H1 (cell line): ENCODE results near the gene CPEB3. TPM values are rescaled to one million over a fixed set of nuclear protein-coding genes. Genes with fewer than 3 reads are reported as not detected.

Experiments used
- CTCF ChIA-PET: fragments of 300-600 bp; sonication (Branson Sonifier 250); formaldehyde crosslinking; loops from one replicate; lab custom pipeline; 2021; ENCODE audit not compliant: partially characterized antibody; lab: Charles Lee
- POLR2A ChIA-PET: fragments of 300-600 bp; sonication (Branson Sonifier 250); formaldehyde crosslinking; loops from one replicate; lab custom pipeline; 2021; ENCODE audit warnings: inconsistent platforms; ENCODE audit not compliant: partially characterized antibody; lab: Charles Lee
- DNase-seq, 2 experiments: peaks; one replicate each; pipeline versions ENCODE4 v3.0.0 to v3.0.0-alpha.2; 2010 to 2022; ENCODE audit warnings: low spot score in 2 of 2, low read depth in 1 of 2, mixed read lengths in 1 of 2
- FAIRE-seq: peaks from 2 replicates; lab custom pipeline; 2011; peaks lifted over from hg19 to GRCh38; lab: Jason Lieb, UNC
- H2AFZ ChIP-seq: 2 replicates; pipeline ENCODE4 v1.8.1; 2012; ENCODE audit warnings: low read length, inconsistent platforms
- H2AK5ac ChIP-seq: 2 replicates; pipeline ENCODE4 v1.6.1; 2013; ENCODE audit warnings: low read depth, low read length
- H2BK120ac ChIP-seq: replicated peaks from 2 replicates; pipeline ENCODE3; 2013; ENCODE audit warnings: low read depth, low read length, inconsistent platforms
- H2BK12ac ChIP-seq: 2 replicates; pipeline ENCODE4 v1.6.1; 2013; ENCODE audit warnings: low read depth, low read length
- H2BK15ac ChIP-seq: 2 replicates; pipeline ENCODE4 v1.6.1; 2013; ENCODE audit warnings: low read length
- H2BK20ac ChIP-seq: 2 replicates; pipeline ENCODE4 v1.6.1; 2013; ENCODE audit warnings: low read length
- H2BK5ac ChIP-seq: 2 replicates; pipeline ENCODE4 v1.6.1; 2013; ENCODE audit warnings: low read depth, low read length
- H3K14ac ChIP-seq: 2 replicates; pipeline ENCODE4 v1.6.1; 2013; ENCODE audit warnings: inconsistent platforms; ENCODE audit not compliant: insufficient read length
- H3K18ac ChIP-seq: 2 replicates; pipeline ENCODE4 v1.6.1; 2013; ENCODE audit warnings: low read length; ENCODE audit errors: extremely low read depth
- H3K23ac ChIP-seq: 2 replicates; pipeline ENCODE4 v1.6.1; 2013; ENCODE audit warnings: inconsistent platforms; ENCODE audit not compliant: insufficient read length
- H3K23me2 ChIP-seq: 2 replicates; pipeline ENCODE4 v1.6.1; 2013; ENCODE audit warnings: low read depth, low read length
- H3K27ac ChIP-seq: 2 replicates; pipeline ENCODE4 v1.6.1; 2011; ENCODE audit warnings: low read depth, low read length, inconsistent platforms
- H3K27me3 ChIP-seq, 4 experiments: replicated peaks in 1 of 4; 1 replicate in 1 of 4; 2 replicates in 3 of 4; pipeline versions ENCODE4 v1.6.1 to v1.8.1; 2011 to 2013; ENCODE audit warnings: low read length in 3 of 4, mild to moderate bottlenecking in 3 of 4, inconsistent platforms in 2 of 4, mixed read lengths in 2 of 4, moderate library complexity in 1 of 4; ENCODE audit not compliant: control insufficient read depth in 3 of 4, insufficient read depth in 3 of 4; ENCODE audit errors: extremely low read depth in 1 of 4
- H3K36me3 ChIP-seq, 4 experiments: 2 replicates each; pipeline versions ENCODE4 v1.6.1 to v1.8.1; 2011 to 2013; ENCODE audit warnings: mild to moderate bottlenecking in 4 of 4, low read length in 3 of 4, moderate library complexity in 2 of 4, control low read depth in 1 of 4, inconsistent platforms in 1 of 4; ENCODE audit not compliant: insufficient read depth in 4 of 4, control insufficient read depth in 2 of 4
- H3K4ac ChIP-seq: replicated peaks from 2 replicates; pipeline ENCODE3; 2013; ENCODE audit warnings: low read length, low read depth, mixed read lengths, inconsistent platforms; ENCODE audit not compliant: insufficient read length
- H3K4me1 ChIP-seq, 4 experiments: replicated peaks in 1 of 4; 1 replicate in 1 of 4; 2 replicates in 3 of 4; pipeline versions ENCODE4 v1.6.1 to v1.8.1; 2011 to 2013; ENCODE audit warnings: low read length in 3 of 4, inconsistent platforms in 2 of 4, mixed read lengths in 1 of 4; ENCODE audit not compliant: insufficient read depth in 4 of 4, control insufficient read depth in 3 of 4
- H3K4me2 ChIP-seq, 2 experiments: 2 replicates each; pipeline versions ENCODE4 v1.6.1 to v1.8.1; 2011 to 2013; ENCODE audit warnings: low read depth in 2 of 2, low read length in 2 of 2, control low read depth in 1 of 2, inconsistent platforms in 1 of 2, mild to moderate bottlenecking in 1 of 2; ENCODE audit not compliant: insufficient read depth in 1 of 2
- H3K4me3 ChIP-seq, 4 experiments: fragments of 200-600, 300-600 bp in 1 of 4; sonication (generic), shearing (Covaris generic), sonication (Bioruptor Twin) in 1 of 4; 2 replicates each; pipeline versions ENCODE4 v1.5.1 to v1.8.1; 2011 to 2016; ENCODE audit warnings: low read length in 4 of 4, low read depth in 3 of 4, control low read depth in 2 of 4, inconsistent platforms in 2 of 4, mild to moderate bottlenecking in 2 of 4, mixed read lengths in 1 of 4, moderate library complexity in 1 of 4; ENCODE audit not compliant: insufficient read depth in 2 of 4; ENCODE audit errors: extremely low read depth in 1 of 4
- H3K56ac ChIP-seq: replicated peaks from 2 replicates; pipeline ENCODE3; 2013; ENCODE audit warnings: low read depth, mild to moderate bottlenecking, mixed read lengths, low read length, inconsistent platforms; ENCODE audit not compliant: insufficient read length
- H3K79me1 ChIP-seq: 2 replicates; pipeline ENCODE4 v1.6.1; 2013; ENCODE audit warnings: low read depth, low read length, control low read depth
- H3K79me2 ChIP-seq, 2 experiments: 2 replicates each; pipeline versions ENCODE4 v1.6.1 to v1.8.1; 2012 to 2013; ENCODE audit warnings: low read length in 2 of 2, mild to moderate bottlenecking in 2 of 2, inconsistent platforms in 1 of 2; ENCODE audit not compliant: insufficient read depth in 2 of 2, control insufficient read depth in 1 of 2
- H3K9ac ChIP-seq, 4 experiments: replicated peaks in 1 of 4; 1 replicate in 1 of 4; 2 replicates in 3 of 4; pipeline versions ENCODE4 v1.6.1 to v1.8.1; 2011 to 2013; ENCODE audit warnings: low read depth in 3 of 4, low read length in 3 of 4, control low read depth in 2 of 4, mild to moderate bottlenecking in 2 of 4, moderate library complexity in 2 of 4, inconsistent platforms in 1 of 4; ENCODE audit errors: extremely low read depth in 1 of 4
- H3K9me3 ChIP-seq, 2 experiments: 2 replicates each; pipeline versions ENCODE4 v1.6.1 to v1.8.1; 2012 to 2013; ENCODE audit warnings: mild to moderate bottlenecking in 2 of 2, moderate library complexity in 2 of 2, control low read depth in 1 of 2, inconsistent platforms in 1 of 2, low read depth in 1 of 2, low read length in 1 of 2, mixed read lengths in 1 of 2; ENCODE audit not compliant: insufficient read depth in 2 of 2
- H4K20me1 ChIP-seq, 2 experiments: replicated peaks in 1 of 2; 2 replicates each; pipeline versions ENCODE3 to v1.8.1; 2011 to 2013; ENCODE audit warnings: inconsistent platforms in 2 of 2, low read length in 2 of 2, mild to moderate bottlenecking in 1 of 2; ENCODE audit not compliant: insufficient read depth in 2 of 2, control insufficient read depth in 1 of 2
- H4K5ac ChIP-seq: 2 replicates; pipeline ENCODE4 v1.6.1; 2013; ENCODE audit warnings: low read length, low read depth, mixed read lengths, inconsistent platforms; ENCODE audit not compliant: insufficient read length
- H4K8ac ChIP-seq: 2 replicates; pipeline ENCODE4 v1.8.0; 2013; ENCODE audit warnings: mild to moderate bottlenecking, moderate library complexity, low read length, inconsistent platforms; ENCODE audit not compliant: insufficient read depth; ENCODE audit errors: extremely low read depth
- H4K91ac ChIP-seq: replicated peaks from 2 replicates; pipeline ENCODE3; 2013; ENCODE audit warnings: low read length, mixed read lengths, inconsistent platforms; ENCODE audit not compliant: insufficient read length
- ATF2 ChIP-seq: IDR thresholded peaks from 2 replicates; pipeline ENCODE4 v1.6.1; 2012; ENCODE audit warnings: low read length, inconsistent platforms
- EGR1 ChIP-seq: IDR thresholded peaks from 2 replicates; pipeline ENCODE4 v1.6.1; 2011; ENCODE audit warnings: low read depth, low read length, borderline replicate concordance
- EZH2 ChIP-seq: fragments of 200-600 bp; sonication (generic); IDR thresholded peaks from 2 replicates; pipeline ENCODE4 v1.7.1; 2012; ENCODE audit warnings: low read depth, mild to moderate bottlenecking, moderate library complexity, low read length, inconsistent platforms; ENCODE audit not compliant: severe bottlenecking
- FOSL1 ChIP-seq: IDR thresholded peaks from 2 replicates; pipeline ENCODE4 v1.6.1; 2011; ENCODE audit warnings: mild to moderate bottlenecking, low read depth, low read length, moderate library complexity; ENCODE audit not compliant: insufficient read depth
- GTF2F1 ChIP-seq: IDR thresholded peaks from 2 replicates; pipeline ENCODE4 v1.6.1; 2012; ENCODE audit warnings: low read depth, low read length, improper control_type of control experiment, borderline replicate concordance
- KDM4A ChIP-seq: IDR thresholded peaks from one replicate; pipeline ENCODE4 v1.7.1; 2012; ENCODE audit warnings: low read depth, mild to moderate bottlenecking, moderate library complexity, low read length, inconsistent platforms; ENCODE audit not compliant: severe bottlenecking
- SAP30 ChIP-seq: fragments of 300-600 bp; sonication (generic); IDR thresholded peaks from 2 replicates; pipeline ENCODE4 v1.7.1; 2012; ENCODE audit warnings: low read length, moderate library complexity, mild to moderate bottlenecking, inconsistent platforms; ENCODE audit not compliant: insufficient read depth, insufficient replicate concordance
- SP4 ChIP-seq: IDR thresholded peaks from 2 replicates; pipeline ENCODE4 v1.6.1; 2012; ENCODE audit warnings: low read length, inconsistent platforms
- WGBS, 2 experiments: shearing (Covaris generic) in 1 of 2; methylation state at CpG; one replicate each; pipeline versions ENCODE4 v1.1.6 to v1.1.7; 2013 to 2015; ENCODE audit warnings: low lambda C conversion rate in 2 of 2, mixed read lengths in 2 of 2, inconsistent platforms in 1 of 2, low coverage in 1 of 2, missing lambda C conversion rate in 1 of 2; ENCODE audit not compliant: insufficient replicate concordance in 2 of 2, insufficient coverage in 1 of 2, insufficient read length in 1 of 2; ENCODE audit errors: extremely low coverage in 1 of 2, missing lambda C conversion rate in 1 of 2; 5-methylcytosine and 5-hydroxymethylcytosine counted together
- polyA plus RNA-seq, 7 experiments: library from polyadenylated mRNA; depleted of rRNA in 3 of 7; stranded (reverse) in 5 of 7; unstranded in 2 of 7; fragments of >200 nt in 5 of 7; fragments of 200-250 nt in 2 of 7; gene quantifications; 1 replicate in 5 of 7; 2 replicates in 1 of 7; 4 replicates in 1 of 7; pipeline versions ENCODE4 v1.2.1 to v1.2.3, GENCODE V29; 2011 to 2013; ENCODE audit warnings: missing spikeins in 2 of 7, mixed read lengths in 2 of 7
- total RNA-seq: library from RNA; stranded (reverse); fragmentation: NEBNext Ultra II Directional; extraction: Animal tissue kit (Norgen Biotek cat#: 25700); gene quantifications from 2 replicates; pipeline ENCODE4 v1.2.1, GENCODE V29; 2021

Gene CPEB3
- total and polyA plus RNA-seq, 2 of the 8 experiments (the other 6 are each of a cell fraction or from before 2014, with no cell fraction given) = 0.39 to 1.7 TPM

GRCh38 chr10:92142949-92143348 lies 147.9 kb downstream of the CPEB3 start:
- Histone ChIP-seq H3K14ac (no peak overlapping the region), H3K4me1 (no peaks in the 10 kb centered on the region), H3K4me3 (no peak overlapping the region), H3K23ac (no peak overlapping the region), H3K27me3 (no peaks in the 10 kb centered on the region), H3K4me2 (no peak overlapping the region), H3K36me3 (no peaks in the 10 kb centered on the region), H3K18ac (no peak overlapping the region), H3K56ac (no peak overlapping the region), H4K8ac (no peak overlapping the region), H3K23me2 (no peaks in the 10 kb centered on the region), H4K5ac (no peak overlapping the region), H2BK120ac (no peak overlapping the region), H2BK20ac (no peak overlapping the region), H3K9me3 (no peaks in the 10 kb centered on the region), H2AFZ (no peak overlapping the region), H3K9ac (no peak overlapping the region), H2BK15ac (no peak overlapping the region), H3K79me2 (no peaks in the 10 kb centered on the region), H2BK12ac (no peak overlapping the region), H4K20me1 (no peaks in the 10 kb centered on the region), H2BK5ac (no peak overlapping the region), H3K27ac (no peak overlapping the region), H4K91ac (no peak overlapping the region), H2AK5ac (no peak overlapping the region), H3K79me1 (no peaks in the 10 kb centered on the region), H3K4ac (no peak overlapping the region)
- WGBS, 2 experiments = 93% methylated on average over 3 of the region's 3 CpGs; no CpG with 5 or more reads in 1 of the 2 experiments
- ChIA-PET CTCF (interaction anchor here (0.8 to 1.4 kb wide), 2 partner anchors 10 to 12 kb away, joined by 3 to 5 read pairs; no protein-coding TSS in a partner anchor), POLR2A (no interaction called here)
- FAIRE-seq = peak; percentile 28
- DNase-seq = no peak
- no peak for TF ChIP-seq SAP30
- TF ChIP-seq SP4 = no peak
- TF ChIP-seq KDM4A = no peak
- TF ChIP-seq EGR1 = no peak
- TF ChIP-seq FOSL1 = no peak
- no peak for TF ChIP-seq ATF2
- no peak for TF ChIP-seq GTF2F1
- no peak for TF ChIP-seq EZH2
